ENCODE data around the gene ERLEC1.

Gene ERLEC1

DNA sequence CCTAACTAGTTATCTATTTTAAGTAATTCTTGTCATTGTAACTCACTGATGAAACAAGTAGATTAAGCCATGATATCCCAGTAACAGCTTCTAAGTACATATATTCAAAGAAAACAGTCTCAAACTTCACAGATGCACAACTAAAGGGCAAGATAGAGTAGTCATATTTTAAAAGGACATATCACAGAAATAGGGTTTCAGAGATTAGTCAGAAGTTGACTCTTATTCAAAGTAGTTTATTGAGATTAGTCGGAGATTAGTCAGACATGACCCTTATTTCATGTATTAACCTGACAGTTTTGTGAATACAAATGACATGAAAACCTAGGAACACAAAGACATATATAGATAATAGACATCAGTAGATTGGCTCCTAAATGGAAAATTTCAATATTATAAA, 35.1 kb upstream of the ERLEC1 start:
- no peak overlapping the region for H3K9ac ChIP-seq (ENCODE audit: low read length)
- H3F3A ChIP-seq (ENCODE audit: insufficient read depth, low read length): peaks cover 4% of the 10 kb centered on the region; the same call in 1 of the 2 replicates
- no peak overlapping the region for H2AFZ ChIP-seq (ENCODE audit: low read length)
- TF ChIP-seq, protein P1, sequence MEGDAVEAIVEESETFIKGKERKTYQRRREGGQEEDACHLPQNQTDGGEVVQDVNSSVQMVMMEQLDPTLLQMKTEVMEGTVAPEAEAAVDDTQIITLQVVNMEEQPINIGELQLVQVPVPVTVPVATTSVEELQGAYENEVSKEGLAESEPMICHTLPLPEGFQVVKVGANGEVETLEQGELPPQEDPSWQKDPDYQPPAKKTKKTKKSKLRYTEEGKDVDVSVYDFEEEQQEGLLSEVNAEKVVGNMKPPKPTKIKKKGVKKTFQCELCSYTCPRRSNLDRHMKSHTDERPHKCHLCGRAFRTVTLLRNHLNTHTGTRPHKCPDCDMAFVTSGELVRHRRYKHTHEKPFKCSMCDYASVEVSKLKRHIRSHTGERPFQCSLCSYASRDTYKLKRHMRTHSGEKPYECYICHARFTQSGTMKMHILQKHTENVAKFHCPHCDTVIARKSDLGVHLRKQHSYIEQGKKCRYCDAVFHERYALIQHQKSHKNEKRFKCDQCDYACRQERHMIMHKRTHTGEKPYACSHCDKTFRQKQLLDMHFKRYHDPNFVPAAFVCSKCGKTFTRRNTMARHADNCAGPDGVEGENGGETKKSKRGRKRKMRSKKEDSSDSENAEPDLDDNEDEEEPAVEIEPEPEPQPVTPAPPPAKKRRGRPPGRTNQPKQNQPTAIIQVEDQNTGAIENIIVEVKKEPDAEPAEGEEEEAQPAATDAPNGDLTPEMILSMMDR (IDR thresholded peaks at IDR 0.05; ENCODE audit: low read length): no peak
- no peak for TF ChIP-seq EZH2 (IDR thresholded peaks at IDR 0.05; ENCODE audit: borderline replicate concordance, low read length)
- peaks cover 40% of the 10 kb centered on the region for H3K36me3 ChIP-seq (ENCODE audit: insufficient read depth, low read length)
- no peaks in the 10 kb centered on the region for H3K27me3 ChIP-seq (ENCODE audit: insufficient read depth, low read length)
- H3K4me2 ChIP-seq (ENCODE audit: low read length): no peak overlapping the region
- H3K4me1 ChIP-seq (ENCODE audit: insufficient read depth, low read length, severe bottlenecking): no peaks in the 10 kb centered on the region
- no peaks in the 10 kb centered on the region for H3K9me2 ChIP-seq (ENCODE audit: low read depth, low read length)
- no peaks in the 10 kb centered on the region for H3K9me3 ChIP-seq (ENCODE audit: low read length)
- no peaks in the 10 kb centered on the region for H3K79me2 ChIP-seq (ENCODE audit: insufficient read depth, low read length)
- no peak overlapping the region for H3K4me3 ChIP-seq (ENCODE audit: low read depth, low read length, poor library complexity, severe bottlenecking)
- no peak overlapping the region for H3K27ac ChIP-seq (ENCODE audit: low read depth, low read length, poor library complexity, severe bottlenecking)
- H4K20me1 ChIP-seq (ENCODE audit: insufficient read depth, low read length): no peaks in the 10 kb centered on the region

- TF ChIP-seq, protein P1 (IDR thresholded peaks at IDR 0.05; ENCODE audit: low read length): no peak
- no peak for TF ChIP-seq EZH2 (IDR thresholded peaks at IDR 0.05; ENCODE audit: borderline replicate concordance, low read length)
- no peaks in the 10 kb centered on the region for H3K27me3 ChIP-seq (ENCODE audit: insufficient read depth, low read length)
- H4K20me1 ChIP-seq (ENCODE audit: insufficient read depth, low read length): no peaks in the 10 kb centered on the region
- no peaks in the 10 kb centered on the region for H3K9me2 ChIP-seq (ENCODE audit: low read depth, low read length)
- peaks cover 45% of the 10 kb centered on the region for H3K36me3 ChIP-seq (ENCODE audit: insufficient read depth, low read length)
- H3K4me2 ChIP-seq (ENCODE audit: low read length): no peak overlapping the region
- no peaks in the 10 kb centered on the region for H3K79me2 ChIP-seq (ENCODE audit: insufficient read depth, low read length)
- peaks cover 4% of the 10 kb centered on the region; the same call in 1 of the 2 replicates for H3F3A ChIP-seq (ENCODE audit: insufficient read depth, low read length)
- H3K4me3 ChIP-seq (ENCODE audit: low read depth, low read length, poor library complexity, severe bottlenecking): no peak overlapping the region
- H3K4me1 ChIP-seq (ENCODE audit: insufficient read depth, low read length, severe bottlenecking): no peaks in the 10 kb centered on the region
- H3K27ac ChIP-seq (ENCODE audit: low read depth, low read length, poor library complexity, severe bottlenecking): no peak overlapping the region
- no peak overlapping the region for H2AFZ ChIP-seq (ENCODE audit: low read length)
- H3K9ac ChIP-seq (ENCODE audit: low read length): no peak overlapping the region
- H3K9me3 ChIP-seq (ENCODE audit: low read length): no peaks in the 10 kb centered on the region
Measured at GRCh38 chr2:53752385-53752784, 34.5 kb upstream of the ERLEC1 start.

GRCh38 chr2:53753041-53753440, 33.8 kb upstream of the ERLEC1 start:
- no peaks in the 10 kb centered on the region for H3K4me1 ChIP-seq (ENCODE audit: insufficient read depth, low read length, severe bottlenecking)
- peaks cover 39% of the 10 kb centered on the region for H3K36me3 ChIP-seq (ENCODE audit: insufficient read depth, low read length)
- TF ChIP-seq, protein P1 (IDR thresholded peaks at IDR 0.05; ENCODE audit: low read length): no peak
- no peak for TF ChIP-seq EZH2 (IDR thresholded peaks at IDR 0.05; ENCODE audit: borderline replicate concordance, low read length)
- H4K20me1 ChIP-seq (ENCODE audit: insufficient read depth, low read length): no peaks in the 10 kb centered on the region
- no peaks in the 10 kb centered on the region for H3K9me3 ChIP-seq (ENCODE audit: low read length)
- no peaks in the 10 kb centered on the region for H3K27me3 ChIP-seq (ENCODE audit: insufficient read depth, low read length)
- H3K9ac ChIP-seq (ENCODE audit: low read length): no peak overlapping the region
- no peak overlapping the region for H3K27ac ChIP-seq (ENCODE audit: low read depth, low read length, poor library complexity, severe bottlenecking)
- H3K4me2 ChIP-seq (ENCODE audit: low read length): no peak overlapping the region
- peaks cover 4% of the 10 kb centered on the region; the same call in 1 of the 2 replicates for H3F3A ChIP-seq (ENCODE audit: insufficient read depth, low read length)
- H2AFZ ChIP-seq (ENCODE audit: low read length): no peak overlapping the region
- no peak overlapping the region for H3K4me3 ChIP-seq (ENCODE audit: low read depth, low read length, poor library complexity, severe bottlenecking)
- no peaks in the 10 kb centered on the region for H3K9me2 ChIP-seq (ENCODE audit: low read depth, low read length)
- no peaks in the 10 kb centered on the region for H3K79me2 ChIP-seq (ENCODE audit: insufficient read depth, low read length)

Measured in OCI-LY1 (cell line).